Bone marrow (tissue), 2 donors: ENCODE data around the gene GHR.

ENCODE experiments used
- DNase-seq, 2 donors: peaks; one replicate each; lab custom pipeline; 2025; lab: John Stamatoyannopoulos, UW

Gene GHR

GRCh38 chr5:42423285-42424165 lies at the start of gene GHR:
Gene GHR (plus strand): TSS chr5:42423439. CDS start chr5:42565875, 142,436 bp downstream.
- DNase-seq: peak; percentile 16 to 28

DNA sequence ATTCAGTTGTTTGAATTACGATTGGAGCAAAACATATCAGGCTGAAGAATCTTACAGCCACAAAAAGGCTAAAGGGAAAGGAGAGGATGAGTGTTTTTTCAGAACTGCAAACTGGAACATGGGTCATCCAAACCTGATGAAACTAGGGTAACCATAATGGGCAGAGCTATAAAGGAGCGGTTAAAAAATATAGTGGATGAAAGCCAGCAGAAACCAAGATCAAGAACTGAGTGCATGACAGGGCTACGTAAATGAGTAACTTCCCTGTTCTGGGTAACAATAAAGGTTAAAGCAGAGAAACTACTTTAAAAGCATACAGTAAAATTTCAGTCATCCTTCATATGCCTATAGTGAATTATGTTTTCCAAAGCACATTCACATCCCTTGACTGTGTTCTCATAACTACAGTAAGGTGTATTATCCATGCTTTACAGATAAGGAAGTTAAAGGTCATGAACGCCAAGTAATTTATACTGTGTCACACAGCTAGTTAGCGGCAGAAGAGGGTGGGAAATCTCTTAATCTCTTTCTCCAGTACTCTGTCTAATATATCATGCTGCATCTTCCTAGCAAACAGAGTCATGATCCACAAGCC lies 48.5 kb upstream of the GHR start:
- no peak for DNase-seq

DNA sequence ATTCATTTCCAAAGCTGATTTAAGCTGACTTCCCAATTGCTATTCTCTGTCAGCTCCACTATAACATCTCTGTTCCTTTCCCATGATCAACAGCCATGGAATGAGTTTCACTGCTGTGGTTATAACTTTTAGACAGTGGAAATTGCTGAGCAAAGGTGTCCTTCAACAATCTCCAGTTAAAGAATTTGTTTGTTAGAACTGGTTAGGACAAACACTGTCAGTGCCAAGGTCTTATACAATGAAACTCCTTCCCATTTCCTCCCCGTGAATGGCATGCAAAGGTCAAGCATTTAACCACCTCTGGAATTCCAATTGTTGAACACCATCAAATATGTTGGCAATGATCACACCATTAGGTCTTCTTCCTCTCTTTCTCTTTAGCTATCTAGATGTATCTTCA lies 45.7 kb upstream of the GHR start:
- no peak for DNase-seq

DNA sequence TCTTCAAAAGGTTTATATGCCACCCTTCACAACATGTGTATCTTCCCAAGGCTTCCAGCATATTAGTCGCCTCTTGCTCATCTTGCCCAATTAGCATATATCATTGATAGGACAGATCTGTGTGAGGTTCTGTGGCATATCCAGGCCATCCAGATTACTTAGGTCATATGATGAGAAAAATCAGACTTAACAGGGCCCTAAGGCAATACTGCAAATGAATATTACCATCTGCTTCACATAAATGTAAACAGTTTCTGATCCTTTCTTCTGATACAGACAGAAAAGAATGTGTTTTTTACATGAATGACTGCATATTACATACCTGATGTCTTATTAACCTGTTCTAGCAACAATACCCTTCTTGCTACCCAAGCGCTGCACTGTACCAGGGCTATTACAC lies 41.3 kb upstream of the GHR start:
- no peak for DNase-seq

DNA sequence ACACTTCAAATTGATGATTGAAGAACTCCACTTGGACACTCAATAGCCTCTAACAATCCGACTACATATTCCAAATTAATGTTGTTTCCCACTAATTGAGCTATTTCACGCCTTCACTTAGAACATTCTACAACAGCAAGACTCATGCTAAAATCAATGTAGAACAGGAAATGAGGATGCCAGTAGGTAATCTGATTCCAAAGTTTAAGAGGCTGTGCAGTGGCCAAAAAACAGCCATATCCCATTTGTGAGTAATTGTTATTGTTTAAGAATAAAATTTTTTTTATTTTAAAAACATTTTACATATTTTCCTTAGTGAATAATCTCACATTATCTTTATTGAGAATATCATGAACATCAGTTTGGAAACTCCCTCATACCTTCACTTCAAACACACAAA lies 35.7 kb upstream of the GHR start:
- DNase-seq: no peak

DNA sequence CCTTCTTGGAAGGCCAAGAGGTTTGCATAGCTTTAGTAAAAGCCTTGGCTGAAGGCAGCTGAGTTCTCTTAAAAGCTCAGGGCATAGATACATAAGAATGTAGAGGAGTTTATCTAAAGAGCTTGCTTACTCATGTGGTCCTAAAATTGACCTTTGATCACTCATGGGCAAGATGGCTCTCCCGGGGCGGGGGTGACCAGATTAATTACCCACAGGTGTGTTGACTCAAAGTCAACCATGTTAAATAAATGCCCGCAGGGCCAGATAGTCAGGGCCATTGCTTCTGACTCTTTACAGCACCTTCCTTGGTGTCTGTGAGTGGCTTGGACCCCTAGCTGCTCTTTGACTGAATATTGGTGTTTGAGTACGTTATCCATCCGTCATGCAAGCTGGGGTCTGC lies 33.1 kb upstream of the GHR start:
- no peak for DNase-seq

- DNase-seq: no peak
These were observed 30.3 kb upstream of the GHR start for GRCh38 chr5:42392917-42393316.

DNA sequence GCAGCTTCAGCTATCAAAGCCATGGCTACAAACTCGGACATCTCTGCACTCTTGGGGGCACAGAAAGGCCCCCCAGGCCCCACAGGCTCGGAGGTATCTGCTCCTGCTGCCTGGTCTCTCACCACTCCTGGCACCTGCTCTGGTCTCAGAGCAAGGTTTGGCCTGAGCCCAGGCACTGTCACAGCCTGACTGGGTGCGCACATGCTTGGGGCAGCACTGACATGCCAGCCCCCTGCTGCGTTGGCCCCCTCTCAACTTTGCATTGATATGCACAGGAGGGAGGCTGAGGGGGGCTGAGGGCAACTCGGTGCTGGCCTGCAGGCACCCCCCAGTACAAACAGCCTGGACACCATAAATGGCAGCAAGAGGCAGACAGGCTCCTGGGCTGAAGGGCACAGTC lies 27.1 kb upstream of the GHR start:
- DNase-seq: no peak

- no peak for DNase-seq
These were observed 26.0 kb upstream of the GHR start for GRCh38 chr5:42397267-42397666.

- DNase-seq: no peak
These were observed 23.5 kb upstream of the GHR start for GRCh38 chr5:42399702-42400101.

- no peak for DNase-seq
These were observed 22.8 kb upstream of the GHR start for GRCh38 chr5:42400474-42400873.

DNA sequence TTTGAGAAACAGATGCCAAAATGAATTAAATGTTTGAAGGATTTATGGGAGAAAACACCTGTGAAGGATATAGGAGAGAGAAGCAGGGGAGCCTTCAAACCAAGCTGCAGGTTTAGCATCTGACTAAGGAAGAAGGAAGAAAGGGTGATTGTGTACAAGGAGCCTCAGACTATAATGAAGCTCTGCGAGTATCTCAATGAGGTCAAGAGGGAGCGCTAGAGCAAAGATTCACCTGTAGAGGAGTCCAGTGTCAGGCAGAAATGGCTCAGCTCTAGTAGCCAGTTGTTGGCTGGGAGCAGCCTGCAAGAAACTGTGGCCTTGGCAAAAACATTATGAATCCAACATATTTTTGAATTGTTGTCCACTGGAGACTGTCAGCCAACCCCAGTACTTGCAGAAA lies 20.0 kb upstream of the GHR start:
- no peak for DNase-seq

- DNase-seq: no peak
These were observed 18.9 kb upstream of the GHR start for GRCh38 chr5:42404366-42404765.

GRCh38 chr5:42419294-42419693 lies 3.9 kb upstream of the GHR start:
- no peak for DNase-seq

GRCh38 chr5:42422656-42423280 lies 471 bp upstream of the GHR start:
- DNase-seq: no peak

DNA sequence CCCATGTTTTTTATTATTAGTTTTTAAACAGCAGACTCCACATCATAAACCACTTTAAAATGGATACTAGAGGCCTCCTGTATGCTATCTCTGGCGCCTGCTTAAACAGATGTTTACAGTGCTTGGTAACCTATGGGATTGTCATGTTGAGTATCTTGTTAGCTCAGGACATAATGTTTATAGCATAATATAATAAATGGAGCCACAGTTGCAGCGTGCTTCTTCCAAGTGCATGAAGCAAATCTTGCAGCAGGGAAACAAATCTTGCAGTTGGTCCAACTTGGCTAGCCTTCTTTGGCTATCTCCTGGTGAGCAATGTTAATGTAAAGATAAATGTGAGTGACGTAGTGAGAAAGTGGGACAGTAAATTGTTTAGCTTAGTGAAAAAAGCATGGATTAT lies 2.8 kb downstream of the GHR start:
- DNase-seq: no peak

GRCh38 chr5:42429694-42430093 lies 6.5 kb downstream of the GHR start:
- no peak for DNase-seq

GRCh38 chr5:42434047-42434724 lies 10.9 kb downstream of the GHR start:
- DNase-seq: no peak

DNA sequence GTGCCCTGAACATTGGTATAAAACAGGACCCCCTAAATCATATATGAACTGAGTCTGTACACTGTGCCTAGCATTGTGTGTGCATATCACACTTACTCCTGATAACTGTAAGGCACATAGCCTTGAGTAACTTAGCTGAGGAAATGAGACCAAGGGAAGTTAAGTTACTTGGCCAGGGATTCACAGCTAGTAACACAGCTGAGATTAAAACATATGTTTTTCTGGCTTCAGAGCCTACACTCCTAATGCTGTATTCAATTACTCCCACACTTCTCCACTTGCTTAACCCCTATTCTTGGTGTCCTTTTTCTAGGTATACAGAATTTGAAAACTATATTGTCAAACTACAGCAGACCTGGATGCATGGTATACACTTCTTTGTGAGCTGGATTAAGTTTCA lies 12.8 kb downstream of the GHR start:
- DNase-seq: no peak

GRCh38 chr5:42454216-42454995 lies 31.2 kb downstream of the GHR start:
- DNase-seq: no peak

DNA sequence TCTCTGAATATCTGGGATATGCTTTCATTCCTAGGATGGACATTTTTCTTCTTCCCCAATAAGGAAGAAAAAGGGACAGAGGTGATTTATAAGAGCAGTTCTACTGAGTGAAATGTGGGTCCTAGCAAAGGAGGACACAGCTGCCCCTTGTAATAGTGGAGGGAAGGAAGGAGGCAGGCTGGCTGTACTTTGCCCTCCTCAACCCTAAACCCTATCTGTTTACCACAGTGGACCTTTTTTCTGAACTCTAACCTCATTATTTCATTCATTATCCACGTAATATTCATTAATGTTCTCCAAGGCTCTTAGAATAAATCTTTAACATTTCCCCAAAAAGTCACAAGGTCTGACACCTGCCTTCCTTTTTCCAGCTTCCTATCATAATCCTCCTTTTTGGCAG lies 37.8 kb downstream of the GHR start:
- no peak for DNase-seq

GRCh38 chr5:42461507-42461906 lies 38.3 kb downstream of the GHR start:
- DNase-seq: no peak
